ENCODE measurements around the gene OR4X1.
"Not testable (repeated sequence)": the region's sequence is repeated elsewhere in the genome, so short reads cannot be mapped to it uniquely, and the experiment has no call there.

The OR4X1 gene

GRCh38 chr11:48263423-48263911 is at the start of gene OR4X1:
Gene OR4X1 (plus strand): TSS chr11:48263861. CDS start chr11:48263861, 0 bp downstream.
- in situ Hi-C loops (cut with MboI; ENCODE audit: low pct_unique_long_range_greater_than_20kb, low sequenced_read_pairs) = no loop called here
- DNase-seq = no peak

GRCh38 chr11:48216510-48216909 is 47.2 kb upstream of the OR4X1 start, which contains the start of gene OR4B1:
Gene OR4B1 (plus strand): TSS chr11:48216810. CDS start chr11:48216810, 0 bp downstream.
- in situ Hi-C loops (cut with MboI; ENCODE audit: low pct_unique_long_range_greater_than_20kb, low sequenced_read_pairs) = no loop called here
- no peak for DNase-seq

- in situ Hi-C loops (cut with MboI; ENCODE audit: low pct_unique_long_range_greater_than_20kb, low sequenced_read_pairs) = loop anchor here (25.0 kb wide), 1 partner anchor 91 kb away; no protein-coding TSS in a partner anchor
- DNase-seq = no peak
Observed at GRCh38 chr11:48228761-48229160, 34.9 kb upstream of the OR4X1 start.

- DNase-seq = not testable (repeated sequence)
- in situ Hi-C loops (cut with MboI; ENCODE audit: low pct_unique_long_range_greater_than_20kb, low sequenced_read_pairs) = loop anchor here (25.0 kb wide), 1 partner anchor 93 kb away; no protein-coding TSS in a partner anchor
Observed at GRCh38 chr11:48230057-48230456, 33.6 kb upstream of the OR4X1 start.

GRCh38 chr11:48237727-48238126 is 25.9 kb upstream of the OR4X1 start:
- no peak for DNase-seq
- in situ Hi-C loops (cut with MboI; ENCODE audit: low pct_unique_long_range_greater_than_20kb, low sequenced_read_pairs) = loop anchor here (25.0 kb wide), 1 partner anchor 100 kb away; no protein-coding TSS in a partner anchor

- in situ Hi-C loops (cut with MboI; ENCODE audit: low pct_unique_long_range_greater_than_20kb, low sequenced_read_pairs) = loop anchor here (25.0 kb wide), 1 partner anchor 105 kb away; no protein-coding TSS in a partner anchor
- no peak for DNase-seq
Observed at GRCh38 chr11:48242501-48242900, 21.2 kb upstream of the OR4X1 start.

- DNase-seq = no peak
- in situ Hi-C loops (cut with MboI; ENCODE audit: low pct_unique_long_range_greater_than_20kb, low sequenced_read_pairs) = loop anchor here (25.0 kb wide), 1 partner anchor 108 kb away; no protein-coding TSS in a partner anchor
Observed at GRCh38 chr11:48244804-48245203, 18.9 kb upstream of the OR4X1 start, which contains the start of gene OR4X2. Gene OR4X2 (plus strand): TSS chr11:48245104. CDS start chr11:48245104, 0 bp downstream.

GRCh38 chr11:48248902-48249301 is 14.8 kb upstream of the OR4X1 start:
- in situ Hi-C loops (cut with MboI; ENCODE audit: low pct_unique_long_range_greater_than_20kb, low sequenced_read_pairs) = loop anchor here (25.0 kb wide), 1 partner anchor 112 kb away; no protein-coding TSS in a partner anchor
- no peak for DNase-seq

- in situ Hi-C loops (cut with MboI; ENCODE audit: low pct_unique_long_range_greater_than_20kb, low sequenced_read_pairs) = no loop called here
- DNase-seq = no peak
Observed at GRCh38 chr11:48261600-48261999, 2.1 kb upstream of the OR4X1 start.

- no peak for DNase-seq
- in situ Hi-C loops (cut with MboI; ENCODE audit: low pct_unique_long_range_greater_than_20kb, low sequenced_read_pairs) = no loop called here
Observed at GRCh38 chr11:48270621-48271020, 7.0 kb downstream of the OR4X1 start.

GRCh38 chr11:48272606-48273005 is 8.9 kb downstream of the OR4X1 start:
- no peak for DNase-seq
- in situ Hi-C loops (cut with MboI; ENCODE audit: low pct_unique_long_range_greater_than_20kb, low sequenced_read_pairs) = no loop called here

GRCh38 chr11:48305923-48306322 is 42.3 kb downstream of the OR4X1 start, which contains the start of gene OR4S1:
Gene OR4S1 (plus strand): TSS chr11:48306223. CDS start chr11:48306223, 0 bp downstream.
- DNase-seq = no peak
- in situ Hi-C loops (cut with MboI; ENCODE audit: low pct_unique_long_range_greater_than_20kb, low sequenced_read_pairs) = no loop called here

GRCh38 chr11:48307760-48308386 is 44.2 kb downstream of the OR4X1 start:
- DNase-seq = peak; percentile 74
- in situ Hi-C loops (cut with MboI; ENCODE audit: low pct_unique_long_range_greater_than_20kb, low sequenced_read_pairs) = no loop called here

GRCh38 chr11:48313590-48313989 is 49.9 kb downstream of the OR4X1 start:
- in situ Hi-C loops (cut with MboI; ENCODE audit: low pct_unique_long_range_greater_than_20kb, low sequenced_read_pairs); DNase-seq: not testable (repeated sequence)
